SK-N-SH (cell line): ENCODE measurements around the gene CHCHD3. TPM values are rescaled to one million over a fixed set of nuclear protein-coding genes. Genes with fewer than 3 reads are reported as not detected.

Experiments
- CTCF ChIA-PET: fragments of 300-600, 350-600 bp; formaldehyde crosslinking; extraction: SDS; loops from one replicate; lab custom pipeline; 2021; lab: Yijun Ruan, JAX
- POLR2A ChIA-PET: fragments of 350-600 bp; sonication (Branson Sonifier 250); formaldehyde crosslinking; extraction: SDS; loops from one replicate; lab custom pipeline; 2020; ENCODE audit warnings: antibody characterized with exemption, inconsistent platforms; lab: Yijun Ruan, JAX
- DNase-seq: peaks from one replicate; pipeline ENCODE4 v3.0.0; 2012
- H2AFZ ChIP-seq: fragments of 200-600 bp; sonication (generic); 2 replicates; pipeline ENCODE4 v1.8.1; 2016; ENCODE audit warnings: antibody characterized with exemption, mild to moderate bottlenecking, low read depth
- H3F3A ChIP-seq: fragments of 200-600 bp; sonication (generic); replicated peaks from 2 replicates; pipeline ENCODE3; 2016; ENCODE audit warnings: antibody characterized with exemption, mild to moderate bottlenecking; ENCODE audit not compliant: insufficient read depth
- H3K27ac ChIP-seq, 2 experiments: fragments of 200-500 bp in 1 of 2; fragments of 200-600 bp in 1 of 2; sonication (Bioruptor generic) in 1 of 2; sonication (generic), shearing (Covaris generic) in 1 of 2; 2 replicates each; pipeline versions ENCODE4 v1.5.1 to v1.6.1; 2014 to 2016; ENCODE audit warnings: low read depth in 2 of 2, inconsistent platforms in 1 of 2, low read length in 1 of 2, mild to moderate bottlenecking in 1 of 2, mixed read lengths in 1 of 2
- H3K27me3 ChIP-seq: fragments of 200-600 bp; sonication (generic), shearing (Covaris generic); 2 replicates; pipeline ENCODE4 v1.6.1; 2016; ENCODE audit warnings: mixed run types; ENCODE audit not compliant: insufficient read depth
- H3K36me3 ChIP-seq, 2 experiments: fragments of 200-500 bp in 1 of 2; fragments of 200-600 bp in 1 of 2; sonication (Bioruptor generic) in 1 of 2; sonication (generic) in 1 of 2; replicated peaks in 1 of 2; 2 replicates each; pipeline versions ENCODE3 to v1.5.1; 2014 to 2016; ENCODE audit warnings: low read length in 1 of 2, mild to moderate bottlenecking in 1 of 2; ENCODE audit not compliant: insufficient read depth in 2 of 2, control insufficient read depth in 1 of 2
- H3K4me1 ChIP-seq, 2 experiments: fragments of 200-500 bp in 1 of 2; fragments of 200-600 bp in 1 of 2; sonication (Bioruptor generic) in 1 of 2; sonication (generic), shearing (Covaris generic) in 1 of 2; 2 replicates each; pipeline versions ENCODE4 v1.5.1 to v1.6.1; 2014 to 2016; ENCODE audit warnings: low read depth in 1 of 2, low read length in 1 of 2, mixed run types in 1 of 2; ENCODE audit not compliant: insufficient read depth in 2 of 2, control insufficient read depth in 1 of 2
- H3K4me2 ChIP-seq: fragments of 200-600 bp; sonication (generic), shearing (Covaris generic); 2 replicates; pipeline ENCODE4 v1.6.1; 2017; ENCODE audit warnings: mixed run types
- H3K4me3 ChIP-seq, 2 experiments: fragments of 200-500 bp in 1 of 2; fragments of 200-600 bp in 1 of 2; sonication (Bioruptor generic) in 1 of 2; sonication (generic), shearing (Covaris generic) in 1 of 2; 2 replicates each; pipeline versions ENCODE4 v1.5.1 to v1.8.1; 2014 to 2016; ENCODE audit warnings: low read depth in 2 of 2, inconsistent platforms in 1 of 2, low read length in 1 of 2, mild to moderate bottlenecking in 1 of 2, mixed read lengths in 1 of 2, moderate library complexity in 1 of 2
- H3K79me2 ChIP-seq: fragments of 200-600 bp; sonication (generic); 2 replicates; pipeline ENCODE4 v1.8.1; 2017; ENCODE audit warnings: mild to moderate bottlenecking; ENCODE audit not compliant: insufficient read depth
- H3K9ac ChIP-seq: fragments of 200-600 bp; sonication (generic); 2 replicates; pipeline ENCODE4 v1.6.1; 2017; ENCODE audit warnings: mixed run types
- H3K9me2 ChIP-seq: fragments of 200-600 bp; sonication (generic); 2 replicates; pipeline ENCODE4 v1.6.1; 2017; ENCODE audit warnings: mixed run types
- H3K9me3 ChIP-seq: fragments of 200-600 bp; sonication (generic); 2 replicates; pipeline ENCODE4 v1.6.1; 2017; ENCODE audit warnings: mixed run types, mild to moderate bottlenecking, moderate library complexity
- H4K20me1 ChIP-seq: fragments of 200-600 bp; sonication (generic); 2 replicates; pipeline ENCODE4 v1.6.1; 2017; ENCODE audit warnings: mild to moderate bottlenecking, mixed run types; ENCODE audit not compliant: insufficient read depth
- CHD2 ChIP-seq: fragments of 150-350 bp; IDR thresholded peaks from 2 replicates; pipeline ENCODE4 v1.6.1; 2018; ENCODE audit warnings: low read length; ENCODE audit not compliant: partially characterized antibody
- ELF1 ChIP-seq: IDR thresholded peaks from 2 replicates; pipeline ENCODE4 v1.4.0; 2012
- EP300 ChIP-seq, 2 experiments: IDR thresholded peaks; 2 replicates each; pipeline versions ENCODE4 v1.4.0 to v1.6.1; 2012; ENCODE audit warnings: borderline replicate concordance in 1 of 2, low read depth in 1 of 2, low read length in 1 of 2
- FOSL2 ChIP-seq: IDR thresholded peaks from 2 replicates; pipeline ENCODE4 v1.4.0; 2012; ENCODE audit warnings: low read depth, mild to moderate bottlenecking, moderate library complexity, borderline replicate concordance
- FOXJ3 ChIP-seq: sonication (generic); formaldehyde crosslinking; IDR thresholded peaks from 2 replicates; pipeline ENCODE4 v1.5.1; 2020; ENCODE audit warnings: mild to moderate bottlenecking, missing genetic modification reagents
- GABPA ChIP-seq: IDR thresholded peaks from 2 replicates; pipeline ENCODE4 v1.4.0; 2012; ENCODE audit warnings: low read depth, mild to moderate bottlenecking
- GATA2 ChIP-seq: sonication (generic); formaldehyde crosslinking; IDR thresholded peaks from 2 replicates; pipeline ENCODE4 v1.5.0; 2020; ENCODE audit warnings: mild to moderate bottlenecking, missing genetic modification reagents
- JUND ChIP-seq: IDR thresholded peaks from 2 replicates; pipeline ENCODE4 v1.4.0; 2012
- MEF2A ChIP-seq: IDR thresholded peaks from 2 replicates; pipeline ENCODE4 v1.4.0; 2012; ENCODE audit warnings: low read depth, borderline replicate concordance
- MXI1 ChIP-seq: IDR thresholded peaks from 2 replicates; pipeline ENCODE4 v1.6.1; 2012; ENCODE audit warnings: mild to moderate bottlenecking, low read depth, low read length, improper control_type of control experiment
- NFIC ChIP-seq: IDR thresholded peaks from 2 replicates; pipeline ENCODE4 v1.4.0; 2012; ENCODE audit warnings: borderline replicate concordance
- NRF1 ChIP-seq: IDR thresholded peaks from 2 replicates; pipeline ENCODE4 v1.6.1; 2012; ENCODE audit warnings: low read depth, mild to moderate bottlenecking, low read length
- RCOR1 ChIP-seq: fragments of 150-350 bp; IDR thresholded peaks from 2 replicates; pipeline ENCODE4 v1.6.1; 2017; ENCODE audit warnings: antibody characterized with exemption, low read length
- RFX5 ChIP-seq: IDR thresholded peaks from 2 replicates; pipeline ENCODE4 v1.6.1; 2012; ENCODE audit warnings: mild to moderate bottlenecking, improper control_type of control experiment, low read length
- SMC3 ChIP-seq: IDR thresholded peaks from 2 replicates; pipeline ENCODE4 v1.6.1; 2012; ENCODE audit warnings: low read depth, low read length, improper control_type of control experiment
- WGBS: methylation state at CpG from one replicate; pipeline ENCODE4 v1.1.6; 2017; ENCODE audit warnings: low lambda C conversion rate; 5-methylcytosine and 5-hydroxymethylcytosine counted together
- polyA plus RNA-seq, 3 experiments: library from polyadenylated mRNA; depleted of rRNA; stranded (reverse); fragments of >200 nt; gene quantifications; 2 replicates each; pipeline ENCODE4 v1.2.3, GENCODE V29; 2012
- TF ChIP-seq, protein P1 (sequence below): fragments of 150-350 bp; IDR thresholded peaks from 2 replicates; pipeline ENCODE4 v1.6.1; 2016; ENCODE audit warnings: mild to moderate bottlenecking, low read depth, low read length
- TF ChIP-seq, protein P2 (sequence below): IDR thresholded peaks from 2 replicates; pipeline ENCODE4 v1.4.0; 2012; ENCODE audit warnings: low read depth, borderline replicate concordance
- TF ChIP-seq, protein P3 (sequence below): IDR thresholded peaks from 2 replicates; pipeline ENCODE4; 2012
- TF ChIP-seq, protein P4 (sequence below): fragments of 200-600 bp; sonication (generic); IDR thresholded peaks from 2 replicates; pipeline ENCODE4 v1.6.1; 2017; ENCODE audit warnings: antibody characterized with exemption, mild to moderate bottlenecking, moderate library complexity
- TF ChIP-seq, protein P5 (sequence below): IDR thresholded peaks from 2 replicates; pipeline ENCODE4 v1.4.0; 2012; ENCODE audit warnings: low read depth, borderline replicate concordance

CHCHD3 gene
- polyA plus RNA-seq, 1 of the 3 experiments (the other 2 are of a cell fraction): 97.1 TPM

DNA sequence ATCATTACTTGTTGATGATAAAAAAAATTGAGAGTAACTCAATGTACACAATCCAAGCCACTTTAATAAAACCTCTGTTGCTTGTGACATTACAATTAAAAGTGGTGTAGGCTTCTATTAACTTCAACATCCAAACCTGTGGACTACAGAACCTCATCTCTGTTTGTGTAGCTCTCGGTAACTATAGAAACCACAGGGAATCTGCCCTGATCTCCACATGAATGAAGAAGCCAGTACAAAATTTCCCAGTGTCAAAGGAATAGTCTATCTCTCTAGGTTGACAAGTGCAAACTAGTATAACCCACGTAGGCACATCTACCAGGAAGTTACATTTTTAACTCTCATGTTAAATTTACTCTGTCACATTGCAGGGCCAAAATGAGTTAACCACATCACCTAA, 204.3 kb downstream of the CHCHD3 start:
- H3K9me2 ChIP-seq: no peaks in the 10 kb centered on the region
- no peak overlapping the region for H2AFZ ChIP-seq
- H3K36me3 ChIP-seq: peaks cover 3 to 30% of the 10 kb centered on the region in 2 experiments
- no peak overlapping the region for H3K9ac ChIP-seq
- no peak overlapping the region for H3K4me3 ChIP-seq
- no peaks in the 10 kb centered on the region for H3K27me3 ChIP-seq
- no peak for TF ChIP-seq GATA2 (CRISPR knock-in tag)
- TF ChIP-seq JUND: no peak
- TF ChIP-seq FOXJ3 (CRISPR knock-in tag): no peak
- TF ChIP-seq SMC3: no peak
- TF ChIP-seq FOSL2: no peak
- TF ChIP-seq, protein P1, sequence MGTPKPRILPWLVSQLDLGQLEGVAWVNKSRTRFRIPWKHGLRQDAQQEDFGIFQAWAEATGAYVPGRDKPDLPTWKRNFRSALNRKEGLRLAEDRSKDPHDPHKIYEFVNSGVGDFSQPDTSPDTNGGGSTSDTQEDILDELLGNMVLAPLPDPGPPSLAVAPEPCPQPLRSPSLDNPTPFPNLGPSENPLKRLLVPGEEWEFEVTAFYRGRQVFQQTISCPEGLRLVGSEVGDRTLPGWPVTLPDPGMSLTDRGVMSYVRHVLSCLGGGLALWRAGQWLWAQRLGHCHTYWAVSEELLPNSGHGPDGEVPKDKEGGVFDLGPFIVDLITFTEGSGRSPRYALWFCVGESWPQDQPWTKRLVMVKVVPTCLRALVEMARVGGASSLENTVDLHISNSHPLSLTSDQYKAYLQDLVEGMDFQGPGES: no peak
- TF ChIP-seq, protein P2, sequence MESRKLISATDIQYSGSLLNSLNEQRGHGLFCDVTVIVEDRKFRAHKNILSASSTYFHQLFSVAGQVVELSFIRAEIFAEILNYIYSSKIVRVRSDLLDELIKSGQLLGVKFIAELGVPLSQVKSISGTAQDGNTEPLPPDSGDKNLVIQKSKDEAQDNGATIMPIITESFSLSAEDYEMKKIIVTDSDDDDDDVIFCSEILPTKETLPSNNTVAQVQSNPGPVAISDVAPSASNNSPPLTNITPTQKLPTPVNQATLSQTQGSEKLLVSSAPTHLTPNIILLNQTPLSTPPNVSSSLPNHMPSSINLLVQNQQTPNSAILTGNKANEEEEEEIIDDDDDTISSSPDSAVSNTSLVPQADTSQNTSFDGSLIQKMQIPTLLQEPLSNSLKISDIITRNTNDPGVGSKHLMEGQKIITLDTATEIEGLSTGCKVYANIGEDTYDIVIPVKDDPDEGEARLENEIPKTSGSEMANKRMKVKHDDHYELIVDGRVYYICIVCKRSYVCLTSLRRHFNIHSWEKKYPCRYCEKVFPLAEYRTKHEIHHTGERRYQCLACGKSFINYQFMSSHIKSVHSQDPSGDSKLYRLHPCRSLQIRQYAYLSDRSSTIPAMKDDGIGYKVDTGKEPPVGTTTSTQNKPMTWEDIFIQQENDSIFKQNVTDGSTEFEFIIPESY: no peak
- no peak for TF ChIP-seq MXI1
- no peak for TF ChIP-seq MEF2A
- TF ChIP-seq CHD2: no peak
- TF ChIP-seq, protein P3, sequence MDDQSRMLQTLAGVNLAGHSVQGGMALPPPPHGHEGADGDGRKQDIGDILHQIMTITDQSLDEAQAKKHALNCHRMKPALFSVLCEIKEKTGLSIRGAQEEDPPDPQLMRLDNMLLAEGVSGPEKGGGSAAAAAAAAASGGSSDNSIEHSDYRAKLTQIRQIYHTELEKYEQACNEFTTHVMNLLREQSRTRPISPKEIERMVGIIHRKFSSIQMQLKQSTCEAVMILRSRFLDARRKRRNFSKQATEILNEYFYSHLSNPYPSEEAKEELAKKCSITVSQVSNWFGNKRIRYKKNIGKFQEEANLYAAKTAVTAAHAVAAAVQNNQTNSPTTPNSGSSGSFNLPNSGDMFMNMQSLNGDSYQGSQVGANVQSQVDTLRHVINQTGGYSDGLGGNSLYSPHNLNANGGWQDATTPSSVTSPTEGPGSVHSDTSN: no peak
- no peak for TF ChIP-seq RFX5
- no peak for TF ChIP-seq EP300 (IDR thresholded peaks at IDR 0.05; ENCODE audit: borderline replicate concordance in 1 of 2, low read depth in 1 of 2, low read length in 1 of 2)
- no peak for TF ChIP-seq ELF1
- no peak for TF ChIP-seq GABPA
- no peak for TF ChIP-seq NFIC
- TF ChIP-seq, protein P4, sequence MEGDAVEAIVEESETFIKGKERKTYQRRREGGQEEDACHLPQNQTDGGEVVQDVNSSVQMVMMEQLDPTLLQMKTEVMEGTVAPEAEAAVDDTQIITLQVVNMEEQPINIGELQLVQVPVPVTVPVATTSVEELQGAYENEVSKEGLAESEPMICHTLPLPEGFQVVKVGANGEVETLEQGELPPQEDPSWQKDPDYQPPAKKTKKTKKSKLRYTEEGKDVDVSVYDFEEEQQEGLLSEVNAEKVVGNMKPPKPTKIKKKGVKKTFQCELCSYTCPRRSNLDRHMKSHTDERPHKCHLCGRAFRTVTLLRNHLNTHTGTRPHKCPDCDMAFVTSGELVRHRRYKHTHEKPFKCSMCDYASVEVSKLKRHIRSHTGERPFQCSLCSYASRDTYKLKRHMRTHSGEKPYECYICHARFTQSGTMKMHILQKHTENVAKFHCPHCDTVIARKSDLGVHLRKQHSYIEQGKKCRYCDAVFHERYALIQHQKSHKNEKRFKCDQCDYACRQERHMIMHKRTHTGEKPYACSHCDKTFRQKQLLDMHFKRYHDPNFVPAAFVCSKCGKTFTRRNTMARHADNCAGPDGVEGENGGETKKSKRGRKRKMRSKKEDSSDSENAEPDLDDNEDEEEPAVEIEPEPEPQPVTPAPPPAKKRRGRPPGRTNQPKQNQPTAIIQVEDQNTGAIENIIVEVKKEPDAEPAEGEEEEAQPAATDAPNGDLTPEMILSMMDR: no peak
- no peak for TF ChIP-seq RCOR1
- TF ChIP-seq NRF1: no peak
- TF ChIP-seq, protein P5, sequence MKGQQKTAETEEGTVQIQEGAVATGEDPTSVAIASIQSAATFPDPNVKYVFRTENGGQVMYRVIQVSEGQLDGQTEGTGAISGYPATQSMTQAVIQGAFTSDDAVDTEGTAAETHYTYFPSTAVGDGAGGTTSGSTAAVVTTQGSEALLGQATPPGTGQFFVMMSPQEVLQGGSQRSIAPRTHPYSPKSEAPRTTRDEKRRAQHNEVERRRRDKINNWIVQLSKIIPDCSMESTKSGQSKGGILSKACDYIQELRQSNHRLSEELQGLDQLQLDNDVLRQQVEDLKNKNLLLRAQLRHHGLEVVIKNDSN: no peak
- TF ChIP-seq, all 33 proteins: peak for 0
- Histone ChIP-seq H3F3A (no peaks in the 10 kb centered on the region), H4K20me1 (no peaks in the 10 kb centered on the region), H3K79me2 (peaks cover 11% of the 10 kb centered on the region; the same call in 1 of the 2 replicates), H3K9me3 (no peaks in the 10 kb centered on the region), H3K27ac (no peak overlapping the region), H3K4me2 (no peak overlapping the region), H3K4me1 (peaks cover 0 to 13% of the 10 kb centered on the region in 2 experiments; a peak in 3 of 4 replicates)
- CTCF ChIA-PET: interaction anchor here (0.7 kb wide), 1 partner anchor 8 kb away, joined by 3 read pairs; no protein-coding TSS in a partner anchor
- POLR2A ChIA-PET: no interaction called here
- no peak for DNase-seq
- 98% methylated on average over 2 of the region's 2 CpGs for WGBS
